IgD-negative memory B cell (primary cell): ENCODE results near the gene MGMT. TPM values are rescaled to one million over a fixed set of nuclear protein-coding genes. Genes with fewer than 3 reads are reported as not detected.
A peak's percentile ranks its signal among the peaks of the same experiment; 100 is the strongest.

Source experiments
- H3K27ac Mint-ChIP-seq, 3 donors: one replicate each; pipeline ENCODE4 v1.8.0; 2020 to 2022; ENCODE audit warnings: mild to moderate bottlenecking in 3 of 3, mixed read lengths in 3 of 3, moderate library complexity in 1 of 3
- H3K27me3 Mint-ChIP-seq: one replicate; pipeline ENCODE4 v1.8.0; 2021; ENCODE audit warnings: mixed read lengths
- H3K36me3 Mint-ChIP-seq: one replicate; pipeline ENCODE4 v1.8.0; 2020; ENCODE audit warnings: mild to moderate bottlenecking, mixed read lengths
- H3K4me1 Mint-ChIP-seq, 3 donors: one replicate each; pipeline ENCODE4 v1.8.0; 2020 to 2022; ENCODE audit warnings: mixed read lengths in 3 of 3, mild to moderate bottlenecking in 1 of 3
- H3K4me3 Mint-ChIP-seq, 4 donors: one replicate each; pipeline ENCODE4 v1.8.0; 2020 to 2022; ENCODE audit warnings: mild to moderate bottlenecking in 4 of 4, mixed read lengths in 4 of 4, moderate library complexity in 3 of 4
- H3K9me3 Mint-ChIP-seq, 3 donors: one replicate each; pipeline ENCODE4 v1.8.0; 2020 to 2021; ENCODE audit warnings: mixed read lengths in 3 of 3, mild to moderate bottlenecking in 1 of 3
- polyA plus RNA-seq: library from polyadenylated mRNA; unstranded; fragments of 300-500 nt; fragmentation: Illumina TruSeq; gene quantifications from one replicate; pipeline ENCODE4 v1.2.3, GENCODE V29; 2021

Gene MGMT
- polyA plus RNA-seq, 1 donor from 2014 or later, result 35.1 TPM

GRCh38 chr10:129470103-129470851, 3.2 kb downstream of the MGMT start:
- H3K9me3 Mint-ChIP-seq, result no peaks in the 10 kb centered on the region
- no peaks in the 10 kb centered on the region for H3K36me3 Mint-ChIP-seq
- peak overlapping the region in 1 of 3 donors; percentile 51 for H3K27ac Mint-ChIP-seq
- peak overlapping the region in 1 of 4 donors; percentile 89 for H3K4me3 Mint-ChIP-seq
- H3K4me1 Mint-ChIP-seq, result peaks cover 30 to 36% (median 36%) of the 10 kb centered on the region in 3 donors
- no peaks in the 10 kb centered on the region for H3K27me3 Mint-ChIP-seq

DNA sequence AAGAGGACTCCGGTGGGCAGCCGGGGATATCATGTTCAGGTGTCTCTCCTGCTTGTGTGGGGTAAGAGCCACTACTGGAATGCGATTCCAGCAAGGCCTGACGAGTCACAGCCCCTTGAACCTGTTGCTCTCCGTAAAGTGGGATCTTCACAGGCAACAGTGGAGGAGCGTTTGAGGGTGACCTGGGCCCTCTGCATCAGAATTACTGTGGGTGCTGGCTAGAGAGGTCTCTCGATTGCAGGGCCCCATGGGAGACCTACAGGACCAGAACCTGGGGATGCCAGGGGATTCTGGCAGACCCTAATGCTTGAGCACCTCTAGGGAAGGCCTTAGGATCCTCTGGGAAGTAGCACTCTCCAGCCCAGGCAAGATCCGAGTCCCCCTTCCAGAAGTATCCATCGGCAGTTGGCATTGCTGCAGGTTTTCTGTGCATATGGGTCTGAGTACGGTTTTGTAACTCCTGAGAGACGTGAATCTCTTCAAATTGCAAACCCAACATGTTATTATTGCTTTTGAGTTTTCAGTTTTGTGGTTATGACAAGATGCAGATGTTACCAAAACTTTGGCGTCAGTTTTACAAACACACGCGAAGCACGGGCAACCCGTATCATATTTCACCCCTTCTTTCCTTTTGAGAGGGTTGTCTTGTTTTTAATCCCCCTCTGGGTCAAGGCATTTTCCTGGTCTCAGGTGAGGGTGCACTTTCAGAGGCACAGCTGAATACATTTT, 4.6 kb downstream of the MGMT start:
- no peaks in the 10 kb centered on the region for H3K9me3 Mint-ChIP-seq
- H3K4me1 Mint-ChIP-seq, result peaks cover 32 to 37% (median 37%) of the 10 kb centered on the region in 3 donors
- peak overlapping the region in 3 of 4 donors; percentile 28 to 39 (median 38) for H3K4me3 Mint-ChIP-seq
- no peaks in the 10 kb centered on the region for H3K27me3 Mint-ChIP-seq
- H3K27ac Mint-ChIP-seq, result peak overlapping the region in 1 of 3 donors; percentile 2
- no peaks in the 10 kb centered on the region for H3K36me3 Mint-ChIP-seq

GRCh38 chr10:129472696-129473555, 5.9 kb downstream of the MGMT start:
- H3K4me3 Mint-ChIP-seq, result peak overlapping the region; percentile 71 to 90 (median 80)
- peaks cover 3% of the 10 kb centered on the region for H3K36me3 Mint-ChIP-seq
- no peaks in the 10 kb centered on the region for H3K27me3 Mint-ChIP-seq
- peak overlapping the region; percentile 84 to 97 (median 93) for H3K27ac Mint-ChIP-seq
- H3K9me3 Mint-ChIP-seq, result no peaks in the 10 kb centered on the region
- peaks cover 31 to 35% (median 34%) of the 10 kb centered on the region in 3 donors for H3K4me1 Mint-ChIP-seq

DNA sequence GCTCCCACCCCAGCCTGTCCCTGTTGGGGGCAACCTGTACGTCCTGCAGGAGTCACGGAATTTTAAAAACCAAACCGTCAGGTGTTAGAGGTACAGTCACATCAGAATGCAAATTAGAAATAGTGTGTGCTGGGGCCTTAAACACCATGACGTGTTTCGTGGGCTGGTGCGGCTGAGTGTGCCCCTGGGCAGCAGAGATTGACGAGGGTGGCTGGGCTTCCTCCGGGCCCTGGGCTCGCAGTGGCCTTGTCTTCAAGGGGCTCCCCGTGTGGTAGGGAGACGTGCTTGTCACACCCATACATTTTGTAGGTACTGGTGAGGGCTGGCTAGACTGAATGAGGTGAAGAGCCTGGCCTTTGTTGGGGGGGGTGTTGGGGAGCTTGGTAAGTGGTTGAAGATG, 7.6 kb downstream of the MGMT start:
- H3K27me3 Mint-ChIP-seq, result no peaks in the 10 kb centered on the region
- peaks cover 3% of the 10 kb centered on the region for H3K36me3 Mint-ChIP-seq
- H3K4me3 Mint-ChIP-seq, result peak overlapping the region in 2 of 4 donors; percentile 65 to 89
- peaks cover 0 to 2% (median 0%) of the 10 kb centered on the region in 3 donors for H3K9me3 Mint-ChIP-seq
- peaks cover 31 to 32% (median 32%) of the 10 kb centered on the region in 3 donors for H3K4me1 Mint-ChIP-seq
- peak overlapping the region in 2 of 3 donors; percentile 84 to 97 for H3K27ac Mint-ChIP-seq

DNA sequence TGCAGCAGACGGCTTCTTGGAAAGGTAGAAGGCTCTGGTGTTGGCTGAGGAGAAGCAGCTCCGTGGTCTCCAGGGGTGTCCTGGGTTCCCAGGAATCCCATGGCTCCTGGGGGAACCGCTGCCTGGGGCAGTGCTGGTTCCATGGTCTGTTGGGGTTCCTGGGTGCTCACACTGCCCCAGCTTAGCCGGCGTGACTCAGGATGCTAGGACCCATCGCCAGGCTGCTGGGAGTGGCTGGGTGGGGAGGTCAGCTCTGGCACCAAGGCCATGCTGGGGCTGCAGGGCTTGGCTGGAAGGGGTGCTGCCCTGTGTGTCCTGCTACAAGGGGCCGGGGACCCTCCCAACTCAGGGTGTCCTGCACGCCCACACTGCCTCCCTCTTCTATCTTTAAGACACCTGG, 9.4 kb downstream of the MGMT start:
- H3K4me3 Mint-ChIP-seq, result no peak overlapping the region
- no peak overlapping the region for H3K27ac Mint-ChIP-seq
- peaks cover 8% of the 10 kb centered on the region for H3K36me3 Mint-ChIP-seq
- peaks cover 3 to 11% (median 5%) of the 10 kb centered on the region in 3 donors for H3K9me3 Mint-ChIP-seq
- peaks cover 25 to 29% (median 26%) of the 10 kb centered on the region in 3 donors for H3K4me1 Mint-ChIP-seq
- no peaks in the 10 kb centered on the region for H3K27me3 Mint-ChIP-seq

DNA sequence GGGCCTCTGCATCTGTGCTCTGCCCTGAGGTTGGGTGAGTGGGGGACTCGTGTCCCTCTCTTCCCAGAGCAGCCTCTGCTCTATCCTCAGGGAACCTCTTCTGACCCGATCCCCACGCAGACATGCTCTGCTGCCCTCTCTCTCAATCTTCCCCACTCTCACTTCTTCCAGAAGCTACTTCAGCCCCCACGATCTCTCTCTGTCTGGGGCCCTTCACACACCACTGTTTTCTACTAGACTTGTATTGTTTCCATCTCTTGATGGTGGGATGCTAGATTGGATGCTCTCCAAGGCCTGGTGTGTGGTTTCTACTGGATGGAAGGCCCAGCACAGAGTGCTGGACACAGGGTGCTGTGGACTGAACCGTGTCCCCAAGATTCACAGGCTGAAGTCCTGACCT, 10.0 kb downstream of the MGMT start:
- Mint-ChIP-seq H3K27ac (peak overlapping the region in 1 of 3 donors; percentile 85), H3K4me1 (peaks cover 25 to 29% (median 26%) of the 10 kb centered on the region in 3 donors), H3K27me3 (no peaks in the 10 kb centered on the region), H3K4me3 (no peak overlapping the region), H3K9me3 (peaks cover 8 to 16% (median 8%) of the 10 kb centered on the region in 3 donors), H3K36me3 (peaks cover 8% of the 10 kb centered on the region)

DNA sequence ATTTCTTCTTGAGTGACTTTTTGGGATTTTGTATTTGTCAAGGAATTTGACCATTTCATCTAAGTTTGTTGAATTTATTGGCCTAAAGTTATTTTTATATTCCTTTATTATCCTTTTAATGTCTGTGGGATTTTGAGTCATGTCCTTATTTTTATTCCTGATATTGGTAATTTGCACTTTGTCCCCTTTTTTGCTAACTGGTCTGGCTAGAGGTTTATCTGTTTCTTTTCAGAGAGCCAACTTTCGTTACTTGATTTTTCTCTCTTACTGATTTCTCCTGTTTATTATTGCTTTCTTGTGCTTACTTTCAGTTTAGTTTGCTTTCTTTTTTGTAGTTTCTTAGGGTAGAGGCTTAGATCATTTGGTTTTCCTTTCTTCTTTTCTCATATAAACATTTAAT, 14.6 kb downstream of the MGMT start:
- Mint-ChIP-seq H3K36me3 (peaks cover 12% of the 10 kb centered on the region), H3K4me1 (peaks cover 0 to 4% (median 3%) of the 10 kb centered on the region in 3 donors), H3K9me3 (peaks cover 14 to 38% (median 24%) of the 10 kb centered on the region in 3 donors), H3K27me3 (no peaks in the 10 kb centered on the region), H3K4me3 (no peak overlapping the region), H3K27ac (no peak overlapping the region)

GRCh38 chr10:129483430-129484010, 16.5 kb downstream of the MGMT start:
- H3K4me3 Mint-ChIP-seq, result no peak overlapping the region
- H3K36me3 Mint-ChIP-seq, result peaks cover 15% of the 10 kb centered on the region
- peaks cover 14 to 38% (median 24%) of the 10 kb centered on the region in 3 donors for H3K9me3 Mint-ChIP-seq
- no peaks in the 10 kb centered on the region for H3K27me3 Mint-ChIP-seq
- H3K27ac Mint-ChIP-seq, result no peak overlapping the region
- H3K4me1 Mint-ChIP-seq, result peaks cover 0 to 2% (median 1%) of the 10 kb centered on the region in 3 donors

DNA sequence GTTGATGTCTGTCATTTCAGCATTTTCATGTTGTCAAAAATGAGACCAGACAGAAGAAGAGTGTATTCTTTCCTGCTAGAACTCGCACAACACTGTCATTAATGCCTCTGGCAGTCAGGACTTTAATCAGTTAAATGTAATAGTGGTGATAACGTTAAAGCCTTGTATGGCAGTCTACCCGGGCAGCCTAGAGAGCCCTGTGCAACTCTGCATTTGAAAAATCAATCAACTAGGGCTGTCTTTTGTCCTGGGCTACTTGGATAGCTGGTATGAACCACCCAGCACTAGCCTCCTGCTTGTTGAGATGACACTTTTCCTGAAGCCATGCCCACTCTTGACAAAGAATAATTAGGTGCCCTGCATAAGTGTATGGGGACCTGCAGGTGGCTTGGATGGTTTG, 19.8 kb downstream of the MGMT start:
- Mint-ChIP-seq H3K27me3 (no peaks in the 10 kb centered on the region), H3K4me3 (no peak overlapping the region), H3K4me1 (peaks cover 0 to 2% (median 1%) of the 10 kb centered on the region in 3 donors), H3K27ac (no peak overlapping the region), H3K36me3 (peaks cover 14% of the 10 kb centered on the region), H3K9me3 (peaks cover 12 to 35% (median 28%) of the 10 kb centered on the region in 3 donors)

- Mint-ChIP-seq H3K27ac (no peak overlapping the region), H3K9me3 (peaks cover 4 to 13% (median 11%) of the 10 kb centered on the region in 3 donors), H3K36me3 (peaks cover 14% of the 10 kb centered on the region), H3K4me3 (no peak overlapping the region), H3K27me3 (no peaks in the 10 kb centered on the region), H3K4me1 (peaks cover 0 to 4% (median 0%) of the 10 kb centered on the region in 3 donors)
These were observed 24.2 kb downstream of the MGMT start for GRCh38 chr10:129491123-129491734.

- Mint-ChIP-seq H3K36me3 (peaks cover 5% of the 10 kb centered on the region), H3K9me3 (peaks cover 4 to 16% (median 13%) of the 10 kb centered on the region in 3 donors), H3K4me3 (no peak overlapping the region), H3K27ac (no peak overlapping the region), H3K4me1 (peaks cover 0 to 4% (median 2%) of the 10 kb centered on the region in 3 donors), H3K27me3 (no peaks in the 10 kb centered on the region)
These were observed 27.1 kb downstream of the MGMT start for GRCh38 chr10:129494176-129494575.

- peaks cover 5% of the 10 kb centered on the region for H3K36me3 Mint-ChIP-seq
- H3K9me3 Mint-ChIP-seq, result peaks cover 4 to 16% (median 10%) of the 10 kb centered on the region in 3 donors
- no peak overlapping the region for H3K27ac Mint-ChIP-seq
- no peak overlapping the region for H3K4me3 Mint-ChIP-seq
- H3K27me3 Mint-ChIP-seq, result no peaks in the 10 kb centered on the region
- H3K4me1 Mint-ChIP-seq, result peaks cover 0 to 4% (median 2%) of the 10 kb centered on the region in 3 donors
These were observed 27.7 kb downstream of the MGMT start for GRCh38 chr10:129494740-129495139.

DNA sequence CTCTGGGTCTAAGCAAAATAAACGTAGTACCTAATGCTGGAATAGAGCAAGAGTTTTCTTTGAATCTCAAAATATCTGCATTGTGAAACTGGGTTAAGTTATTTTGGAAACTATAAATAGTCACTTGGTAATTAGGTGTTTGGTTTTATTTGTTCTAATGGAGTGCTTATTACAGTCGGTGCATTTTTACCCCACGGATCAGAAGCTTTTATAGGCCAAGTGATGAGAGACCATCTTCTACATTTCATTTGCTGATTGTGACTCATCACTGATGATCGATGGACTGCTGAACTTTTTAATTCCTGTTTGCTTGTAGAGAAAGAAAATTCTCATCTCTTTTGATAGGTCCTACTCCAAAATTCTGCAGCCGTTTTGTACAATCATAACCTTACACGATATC, 28.2 kb downstream of the MGMT start:
- Mint-ChIP-seq H3K4me3 (no peak overlapping the region), H3K36me3 (peaks cover 5% of the 10 kb centered on the region), H3K27me3 (no peaks in the 10 kb centered on the region), H3K9me3 (peaks cover 4 to 16% (median 10%) of the 10 kb centered on the region in 3 donors), H3K27ac (no peak overlapping the region), H3K4me1 (peaks cover 0 to 4% (median 2%) of the 10 kb centered on the region in 3 donors)

- H3K4me1 Mint-ChIP-seq, result peaks cover 0 to 4% (median 3%) of the 10 kb centered on the region in 3 donors
- H3K27me3 Mint-ChIP-seq, result no peaks in the 10 kb centered on the region
- H3K4me3 Mint-ChIP-seq, result no peak overlapping the region
- H3K27ac Mint-ChIP-seq, result peak overlapping the region in 1 of 3 donors; percentile 67
- peaks cover 4 to 16% (median 10%) of the 10 kb centered on the region in 3 donors for H3K9me3 Mint-ChIP-seq
- peaks cover 5% of the 10 kb centered on the region for H3K36me3 Mint-ChIP-seq
These were observed 28.7 kb downstream of the MGMT start for GRCh38 chr10:129495698-129496097.
